ENCODE results near the gene PYGB. TPM values are rescaled to one million over a fixed set of nuclear protein-coding genes. Genes with fewer than 3 reads are reported as not detected.
"Not testable (repeated sequence)": the region's sequence is repeated elsewhere in the genome, so short reads cannot be mapped to it uniquely, and the experiment has no call there.

PYGB gene
- polyA plus RNA-seq, 4 donors = 25.7 to 38.4 (median 32.7) TPM

GRCh38 chr20:25259358-25259757 is 11.5 kb downstream of the PYGB start:
- Histone ChIP-seq H3K27ac (ENCODE audit: low read depth in 1 of 3, low read length in 2 of 3) (peak overlapping the region in 1 of 3 donors; percentile 69), H3K4me1 (ENCODE audit: control insufficient read depth in 3 of 3, insufficient read depth in 2 of 3, low read depth in 1 of 3, low read length in 2 of 3) (peaks cover 0 to 16% (median 0%) of the 10 kb centered on the region in 3 donors), H3K27me3 (ENCODE audit: control insufficient read depth in 3 of 3, insufficient read depth in 3 of 3, low read length in 3 of 3) (no peaks in the 10 kb centered on the region), H3K36me3 (ENCODE audit: control insufficient read depth in 3 of 3, insufficient read depth in 2 of 3, low read depth in 1 of 3, low read length in 3 of 3) (peaks cover 0 to 30% (median 2%) of the 10 kb centered on the region in 3 donors), H3K9me3 (ENCODE audit: control insufficient read depth in 2 of 2, insufficient read depth in 1 of 2, low read depth in 1 of 2, low read length in 1 of 2) (no peaks in the 10 kb centered on the region), H3K4me3 (ENCODE audit: low read depth in 1 of 3, low read length in 3 of 3) (no peak overlapping the region)
- no peak for FAIRE-seq
- 87 to 95% (median 92%) methylated on average over 12 of the region's 12 CpGs for WGBS, 3 donors
- DNase-seq = no peak

- WGBS, 3 donors = 39 to 74% (median 61%) methylated on average over 9 of the region's 9 CpGs
- Histone ChIP-seq H3K36me3 (ENCODE audit: control insufficient read depth in 3 of 3, insufficient read depth in 2 of 3, low read depth in 1 of 3, low read length in 3 of 3) (peaks cover 0 to 30% (median 2%) of the 10 kb centered on the region in 3 donors), H3K27me3 (ENCODE audit: control insufficient read depth in 3 of 3, insufficient read depth in 3 of 3, low read length in 3 of 3) (no peaks in the 10 kb centered on the region), H3K4me3 (ENCODE audit: low read depth in 1 of 3, low read length in 3 of 3) (no peak overlapping the region), H3K27ac (ENCODE audit: low read depth in 1 of 3, low read length in 2 of 3) (peak overlapping the region in 1 of 3 donors; percentile 69), H3K9me3 (ENCODE audit: control insufficient read depth in 2 of 2, insufficient read depth in 1 of 2, low read depth in 1 of 2, low read length in 1 of 2) (no peaks in the 10 kb centered on the region), H3K4me1 (ENCODE audit: control insufficient read depth in 3 of 3, insufficient read depth in 2 of 3, low read depth in 1 of 3, low read length in 2 of 3) (peaks cover 0 to 16% (median 0%) of the 10 kb centered on the region in 3 donors)
- FAIRE-seq (no peak), DNase-seq (peak; percentile 77 to 89)
Measured at GRCh38 chr20:25259788-25260254, 11.9 kb downstream of the PYGB start.

- WGBS, 3 donors = 72 to 88% (median 79%) methylated on average over 16 of the region's 16 CpGs
- peaks cover 0 to 23% (median 2%) of the 10 kb centered on the region in 3 donors for H3K36me3 ChIP-seq (ENCODE audit: control insufficient read depth in 3 of 3, insufficient read depth in 2 of 3, low read depth in 1 of 3, low read length in 3 of 3)
- H3K4me3 ChIP-seq (ENCODE audit: low read depth in 1 of 3, low read length in 3 of 3); H3K27ac ChIP-seq (ENCODE audit: low read depth in 1 of 3, low read length in 2 of 3); FAIRE-seq; DNase-seq; H3K9me3 ChIP-seq (ENCODE audit: control insufficient read depth in 2 of 2, insufficient read depth in 1 of 2, low read depth in 1 of 2, low read length in 1 of 2); H3K27me3 ChIP-seq (ENCODE audit: control insufficient read depth in 3 of 3, insufficient read depth in 3 of 3, low read length in 3 of 3): not testable (repeated sequence)
- peaks cover 0 to 16% (median 0%) of the 10 kb centered on the region in 3 donors for H3K4me1 ChIP-seq (ENCODE audit: control insufficient read depth in 3 of 3, insufficient read depth in 2 of 3, low read depth in 1 of 3, low read length in 2 of 3)
Measured at GRCh38 chr20:25260770-25261437, 13.0 kb downstream of the PYGB start.

- FAIRE-seq = no peak
- 88 to 89% (median 89%) methylated on average over 11 of the region's 11 CpGs for WGBS, 3 donors
- Histone ChIP-seq H3K9me3 (ENCODE audit: control insufficient read depth in 2 of 2, insufficient read depth in 1 of 2, low read depth in 1 of 2, low read length in 1 of 2) (no peaks in the 10 kb centered on the region), H3K4me1 (ENCODE audit: control insufficient read depth in 3 of 3, insufficient read depth in 2 of 3, low read depth in 1 of 3, low read length in 2 of 3) (no peaks in the 10 kb centered on the region), H3K27ac (ENCODE audit: low read depth in 1 of 3, low read length in 2 of 3) (no peak overlapping the region), H3K4me3 (ENCODE audit: low read depth in 1 of 3, low read length in 3 of 3) (no peak overlapping the region), H3K27me3 (ENCODE audit: control insufficient read depth in 3 of 3, insufficient read depth in 3 of 3, low read length in 3 of 3) (no peaks in the 10 kb centered on the region), H3K36me3 (ENCODE audit: control insufficient read depth in 3 of 3, insufficient read depth in 2 of 3, low read depth in 1 of 3, low read length in 3 of 3) (peaks cover 10 to 47% (median 16%) of the 10 kb centered on the region in 3 donors)
- no peak for DNase-seq
Measured at GRCh38 chr20:25269057-25269832, 21.4 kb downstream of the PYGB start.

GRCh38 chr20:25269833-25270170 is 21.9 kb downstream of the PYGB start:
- Histone ChIP-seq H3K27me3 (ENCODE audit: control insufficient read depth in 3 of 3, insufficient read depth in 3 of 3, low read length in 3 of 3) (no peaks in the 10 kb centered on the region), H3K27ac (ENCODE audit: low read depth in 1 of 3, low read length in 2 of 3) (no peak overlapping the region), H3K4me3 (ENCODE audit: low read depth in 1 of 3, low read length in 3 of 3) (no peak overlapping the region), H3K4me1 (ENCODE audit: control insufficient read depth in 3 of 3, insufficient read depth in 2 of 3, low read depth in 1 of 3, low read length in 2 of 3) (no peaks in the 10 kb centered on the region), H3K9me3 (ENCODE audit: control insufficient read depth in 2 of 2, insufficient read depth in 1 of 2, low read depth in 1 of 2, low read length in 1 of 2) (no peaks in the 10 kb centered on the region), H3K36me3 (ENCODE audit: control insufficient read depth in 3 of 3, insufficient read depth in 2 of 3, low read depth in 1 of 3, low read length in 3 of 3) (peaks cover 14 to 53% (median 19%) of the 10 kb centered on the region in 3 donors)
- 96 to 99% (median 98%) methylated on average over 6 of the region's 6 CpGs for WGBS, 3 donors
- no peak for FAIRE-seq
- no peak for DNase-seq

GRCh38 chr20:25270829-25271251 is 23.0 kb downstream of the PYGB start:
- H3K27ac ChIP-seq (ENCODE audit: low read depth in 1 of 3, low read length in 2 of 3) = no peak overlapping the region
- peaks cover 15 to 63% (median 20%) of the 10 kb centered on the region in 3 donors for H3K36me3 ChIP-seq (ENCODE audit: control insufficient read depth in 3 of 3, insufficient read depth in 2 of 3, low read depth in 1 of 3, low read length in 3 of 3)
- WGBS, 3 donors = 49 to 77% (median 59%) methylated on average over 12 of the region's 12 CpGs
- H3K4me3 ChIP-seq (ENCODE audit: low read depth in 1 of 3, low read length in 3 of 3) = no peak overlapping the region
- FAIRE-seq (no peak), DNase-seq (no peak)
- H3K9me3 ChIP-seq (ENCODE audit: control insufficient read depth in 2 of 2, insufficient read depth in 1 of 2, low read depth in 1 of 2, low read length in 1 of 2) = no peaks in the 10 kb centered on the region
- H3K4me1 ChIP-seq (ENCODE audit: control insufficient read depth in 3 of 3, insufficient read depth in 2 of 3, low read depth in 1 of 3, low read length in 2 of 3) = no peaks in the 10 kb centered on the region
- H3K27me3 ChIP-seq (ENCODE audit: control insufficient read depth in 3 of 3, insufficient read depth in 3 of 3, low read length in 3 of 3) = no peaks in the 10 kb centered on the region

- peaks cover 15 to 71% (median 20%) of the 10 kb centered on the region in 3 donors for H3K36me3 ChIP-seq (ENCODE audit: control insufficient read depth in 3 of 3, insufficient read depth in 2 of 3, low read depth in 1 of 3, low read length in 3 of 3)
- no peaks in the 10 kb centered on the region for H3K27me3 ChIP-seq (ENCODE audit: control insufficient read depth in 3 of 3, insufficient read depth in 3 of 3, low read length in 3 of 3)
- FAIRE-seq (no peak), DNase-seq (no peak)
- 93 to 95% (median 95%) methylated on average over 13 of the region's 13 CpGs for WGBS, 3 donors
- H3K4me3 ChIP-seq (ENCODE audit: low read depth in 1 of 3, low read length in 3 of 3) = no peak overlapping the region
- H3K9me3 ChIP-seq (ENCODE audit: control insufficient read depth in 2 of 2, insufficient read depth in 1 of 2, low read depth in 1 of 2, low read length in 1 of 2) = no peaks in the 10 kb centered on the region
- H3K4me1 ChIP-seq (ENCODE audit: control insufficient read depth in 3 of 3, insufficient read depth in 2 of 3, low read depth in 1 of 3, low read length in 2 of 3) = no peaks in the 10 kb centered on the region
- H3K27ac ChIP-seq (ENCODE audit: low read depth in 1 of 3, low read length in 2 of 3) = no peak overlapping the region
Measured at GRCh38 chr20:25271486-25272222, 23.8 kb downstream of the PYGB start.
